Suppressor macrophage treated with lipopolysaccharide for 4 hours (primary cell): ENCODE measurements around the gene CD8B.

ENCODE experiments used
- DNase-seq: peaks from one replicate; pipeline ENCODE4 v3.0.0-alpha.2; 2020

CD8B gene

DNA sequence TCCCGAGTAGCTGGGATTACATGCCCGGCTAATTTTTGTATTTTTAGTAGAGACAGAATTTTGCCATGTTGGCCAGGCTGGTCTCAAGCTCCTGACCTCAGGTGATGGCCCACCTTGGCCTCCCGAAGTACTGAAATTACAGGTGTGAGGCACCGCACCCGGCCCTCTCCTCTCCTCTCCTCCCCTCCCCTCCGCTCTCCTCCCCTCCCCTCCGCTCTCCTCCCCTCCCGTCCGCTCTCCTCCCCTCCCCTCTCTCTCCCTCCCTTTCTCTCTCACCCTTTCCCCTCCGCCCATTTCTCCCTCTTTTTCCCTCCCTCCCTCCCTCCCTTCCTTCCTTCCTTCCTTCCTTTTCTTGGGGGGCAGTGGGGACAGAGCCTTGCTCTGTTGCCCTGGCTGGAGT lies 28.4 kb downstream of the CD8B start:
- no peak for DNase-seq

DNA sequence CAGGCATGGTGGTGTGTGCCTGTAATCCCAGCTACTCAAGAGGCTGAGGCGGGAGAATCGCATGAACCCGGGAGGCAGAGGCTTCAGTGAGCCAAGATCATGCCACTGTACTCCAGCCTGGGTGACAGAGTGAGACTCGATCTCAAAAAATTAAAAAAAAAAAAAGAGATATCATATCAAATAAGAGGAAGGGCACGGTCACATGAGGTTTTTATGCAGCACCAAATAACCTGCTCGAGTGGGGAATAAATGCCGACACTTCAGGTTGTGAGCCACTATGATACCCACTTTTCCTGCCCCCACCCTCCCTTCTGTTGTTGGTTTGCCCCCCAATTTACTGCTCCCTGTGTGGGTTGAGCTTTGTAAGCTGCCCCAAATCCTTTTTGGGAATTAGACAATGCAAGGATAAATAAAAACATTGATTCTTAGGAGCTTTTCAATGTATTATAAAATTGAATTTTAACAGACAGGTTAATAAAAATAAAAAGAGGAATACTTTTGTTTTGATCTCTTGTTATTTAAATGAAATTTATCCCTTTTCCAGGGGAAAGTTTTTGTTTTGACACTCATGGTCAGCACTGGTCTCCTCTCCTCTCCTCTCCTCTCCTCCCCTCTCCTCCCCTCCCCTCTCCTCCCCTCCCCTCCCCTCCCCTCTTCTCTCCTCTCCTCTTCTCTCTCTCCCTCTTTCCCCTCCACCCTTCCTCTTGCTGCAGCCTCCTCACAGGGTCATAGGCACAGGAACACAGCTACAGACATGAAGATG lies 29.2 kb downstream of the CD8B start:
- no peak for DNase-seq

DNA sequence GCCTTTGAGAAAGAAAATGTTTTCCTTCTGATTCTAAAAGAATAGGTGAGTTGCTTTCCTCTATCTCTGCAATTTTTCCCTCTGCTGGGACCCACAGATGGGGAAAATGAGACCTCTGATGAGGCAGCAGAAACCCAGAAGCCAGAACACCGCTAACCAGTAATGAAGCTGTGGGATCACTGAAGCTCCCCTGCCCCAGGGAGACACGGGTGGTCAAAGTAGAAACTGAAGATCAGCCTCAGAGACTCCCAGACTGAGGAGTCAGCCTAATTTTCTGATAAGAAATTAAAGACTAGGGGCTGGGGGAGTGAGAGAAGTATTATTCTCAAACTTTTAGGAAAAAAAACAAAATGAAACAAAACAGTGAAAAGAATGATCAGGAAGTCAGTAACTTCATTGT lies 30.1 kb downstream of the CD8B start:
- no peak for DNase-seq

DNA sequence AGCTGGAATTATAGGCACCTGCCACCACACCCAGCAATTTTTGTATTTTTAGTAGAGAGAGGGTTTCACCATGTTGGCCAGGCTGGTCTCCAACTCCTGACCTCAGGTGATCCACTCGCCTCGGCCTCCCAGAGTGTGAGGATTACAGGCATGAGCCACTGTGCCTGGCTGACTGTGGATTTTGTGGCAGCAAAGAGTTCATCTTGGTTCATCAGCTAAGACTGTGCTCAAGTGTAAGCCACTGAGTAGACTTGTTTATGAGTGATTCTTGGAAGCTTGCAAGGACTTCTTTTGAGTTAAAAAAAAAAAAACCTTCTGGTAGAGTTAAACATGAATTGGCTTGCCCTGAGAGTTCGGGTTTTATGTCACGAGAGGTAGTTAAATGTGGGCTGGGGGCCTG lies 34.7 kb downstream of the CD8B start:
- no peak for DNase-seq

DNA sequence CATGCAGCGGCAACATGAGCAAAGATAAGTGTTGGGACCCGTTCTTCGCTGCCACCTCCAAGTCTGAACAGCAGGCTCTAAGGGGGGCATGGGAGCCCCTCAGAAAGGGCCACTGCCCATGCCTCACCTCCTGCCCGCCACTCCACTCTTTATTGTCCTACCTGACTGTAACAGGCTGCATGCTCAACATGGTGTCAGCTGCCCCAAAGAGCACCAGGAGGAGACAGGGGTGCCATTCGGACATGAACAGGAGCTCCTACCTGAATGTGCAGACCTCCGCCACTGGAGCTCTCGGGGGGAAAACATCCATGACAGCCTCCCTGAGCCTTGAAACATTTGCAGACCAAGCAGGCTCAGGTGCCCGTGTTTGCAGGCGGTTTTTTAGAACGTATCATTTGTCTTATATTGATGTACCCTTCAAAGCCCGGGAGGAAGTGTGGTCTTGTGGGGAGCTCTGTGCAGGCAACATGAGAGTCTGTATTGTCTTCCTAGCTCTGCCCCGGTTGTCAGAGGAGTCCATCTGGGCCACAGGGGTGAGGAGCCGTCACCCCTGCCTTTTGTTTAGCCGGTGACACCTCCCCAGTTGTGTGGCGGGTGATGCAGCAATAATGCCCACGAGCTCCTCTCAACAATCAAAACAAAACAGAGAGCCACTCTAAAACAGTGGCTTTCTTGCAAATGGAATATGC lies 35.8 kb downstream of the CD8B start:
- DNase-seq, result no peak

DNA sequence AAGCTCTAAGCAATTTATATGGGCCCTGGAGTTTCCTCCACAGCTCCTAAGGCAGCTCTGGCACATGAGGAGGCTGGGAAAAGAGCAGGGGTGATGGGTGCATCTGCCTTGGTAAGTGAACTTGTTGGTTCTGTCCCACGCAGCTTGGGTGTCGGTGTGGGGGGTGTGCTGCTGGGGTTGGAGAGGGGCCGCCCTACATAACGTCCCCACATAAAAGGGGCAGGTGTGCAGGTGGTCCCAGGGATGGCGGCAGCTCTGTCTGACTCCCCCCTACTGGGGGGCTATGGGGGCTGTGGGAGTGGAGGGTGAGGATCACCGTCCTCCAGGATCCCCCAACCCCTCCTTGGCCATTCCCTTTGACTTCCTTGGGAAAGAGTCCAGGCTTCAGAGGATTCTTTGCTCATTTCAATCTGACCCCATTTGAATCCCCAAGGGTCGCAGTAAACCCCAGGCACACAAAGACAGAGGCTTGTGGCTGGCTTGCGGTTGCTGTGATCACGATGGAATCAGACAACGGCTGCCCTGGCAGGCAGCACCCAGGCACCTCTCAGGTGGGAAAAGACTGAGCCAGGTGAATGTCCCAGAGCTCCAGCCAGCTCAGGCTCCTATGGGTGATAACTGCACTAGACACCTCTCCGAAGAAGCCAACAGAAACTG lies 36.5 kb downstream of the CD8B start:
- DNase-seq, result no peak

DNA sequence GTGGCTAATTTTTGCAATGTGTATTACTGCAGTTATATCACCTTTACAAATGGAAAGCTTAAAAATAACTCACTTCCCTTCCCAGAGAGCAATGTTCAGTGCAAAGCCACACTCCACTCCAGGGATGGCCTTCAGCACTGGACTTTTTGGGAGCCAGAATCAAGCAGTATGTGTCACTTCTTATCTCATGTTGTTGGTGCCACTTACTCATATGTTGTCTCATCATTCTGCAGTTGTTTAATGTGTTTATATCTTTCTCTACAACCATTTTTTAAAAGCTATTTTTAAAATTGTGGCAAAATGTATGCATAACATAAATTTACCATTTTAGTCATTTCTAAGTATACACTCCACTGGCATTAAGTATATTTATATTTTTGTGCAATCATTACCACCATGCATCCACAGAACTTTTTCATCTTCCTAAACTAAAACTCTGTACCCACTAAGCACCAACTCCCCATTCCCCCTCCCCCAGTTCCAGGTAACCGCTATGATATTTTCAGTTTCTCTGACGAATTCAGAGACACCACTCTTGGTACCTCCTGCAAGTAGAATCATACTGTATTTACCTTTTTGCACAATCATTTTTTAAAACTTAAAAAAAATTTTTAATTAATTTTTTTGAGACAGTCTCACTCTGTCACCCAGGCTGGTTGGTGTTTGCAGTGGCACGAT lies 38.9 kb downstream of the CD8B start:
- DNase-seq, result no peak

DNA sequence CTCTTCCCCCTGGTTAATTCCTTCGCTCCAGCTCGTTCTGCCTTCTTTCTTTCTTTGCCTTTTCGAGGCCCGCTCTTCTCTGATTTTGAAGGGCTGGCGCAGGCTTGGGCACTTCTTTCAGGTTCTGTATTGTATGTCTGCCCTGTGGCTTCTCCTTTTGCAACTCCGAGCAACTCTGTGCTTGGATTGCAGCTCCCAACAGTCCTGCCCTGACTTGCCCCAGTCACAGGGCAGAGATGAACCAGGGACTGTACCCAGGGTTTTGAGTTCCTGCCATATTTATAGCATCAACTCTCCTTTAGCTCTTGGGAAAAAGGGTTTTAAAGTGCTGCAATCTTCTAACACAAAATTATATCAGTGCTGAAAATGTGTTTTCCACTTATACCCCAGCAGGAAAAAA lies 39.8 kb downstream of the CD8B start:
- no peak for DNase-seq

DNA sequence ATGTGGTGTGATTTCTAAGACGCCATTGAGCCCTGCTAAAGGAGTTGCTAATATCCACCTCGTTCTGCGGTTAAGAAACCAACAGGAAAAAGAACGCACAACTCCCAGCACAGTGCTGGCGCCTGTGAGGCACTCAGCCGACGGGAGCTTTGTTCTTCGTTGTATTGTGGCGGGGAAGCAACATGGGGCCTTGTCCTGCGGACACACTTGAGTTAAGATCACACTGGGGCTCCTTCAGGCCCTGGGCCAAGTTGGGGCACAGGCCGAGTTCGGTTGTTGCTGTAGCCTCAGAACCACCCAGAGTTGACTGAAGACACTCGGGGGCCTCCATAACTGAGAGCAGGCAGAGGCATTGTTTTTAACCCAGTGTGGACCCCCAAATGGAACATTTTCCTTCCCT lies 40.4 kb downstream of the CD8B start:
- DNase-seq, result no peak

DNA sequence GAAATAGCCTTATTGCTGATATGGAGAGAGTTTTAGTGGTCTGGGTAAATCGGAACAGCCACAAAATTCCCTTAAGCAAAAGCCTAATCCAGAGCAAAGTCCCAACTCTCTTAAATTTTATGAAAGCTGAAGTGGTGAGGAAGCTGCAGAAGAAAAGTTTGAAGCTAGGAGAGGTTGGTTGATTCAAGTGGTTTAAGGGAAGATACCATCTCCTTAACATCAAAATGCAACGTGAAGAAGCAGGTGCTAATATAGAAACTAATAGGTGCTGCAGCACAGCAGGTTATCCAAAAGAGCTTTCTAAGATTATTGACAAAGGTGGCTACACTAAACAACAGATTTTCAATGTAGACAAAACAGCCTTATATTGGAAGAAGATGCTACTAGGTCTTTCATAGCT lies 42.7 kb downstream of the CD8B start:
- DNase-seq, result no peak

DNA sequence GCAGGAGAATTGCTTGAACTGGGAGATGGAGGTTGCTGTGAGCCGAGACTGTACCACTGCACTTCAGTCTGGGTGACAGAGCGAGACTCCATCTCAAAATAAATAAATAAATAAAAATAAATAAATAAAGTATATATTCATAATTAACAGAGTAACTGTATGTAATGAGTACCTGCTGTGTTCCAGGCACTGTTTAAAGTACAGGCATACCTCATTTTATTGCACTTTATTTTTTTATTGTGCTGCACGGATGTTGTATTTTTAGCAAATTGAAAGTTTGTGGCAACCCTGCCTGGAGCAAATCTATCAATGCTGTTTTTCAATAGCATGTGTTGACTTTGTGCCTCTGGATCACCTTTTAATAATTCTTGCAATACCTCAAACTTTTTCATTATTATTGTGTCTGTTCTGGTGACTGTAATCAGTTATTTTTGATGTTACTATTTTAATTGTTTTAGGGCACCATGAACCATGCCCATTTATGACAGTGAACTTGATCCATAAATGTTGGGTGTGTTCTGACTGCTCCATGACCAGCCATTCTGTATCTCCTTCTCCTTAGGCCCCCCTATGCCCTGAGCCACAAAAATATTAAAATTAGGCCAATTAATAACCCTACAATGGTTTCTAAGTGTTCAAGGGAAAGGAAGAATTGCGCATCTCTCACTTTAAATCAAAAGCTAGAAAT lies 43.4 kb downstream of the CD8B start:
- DNase-seq, result no peak

DNA sequence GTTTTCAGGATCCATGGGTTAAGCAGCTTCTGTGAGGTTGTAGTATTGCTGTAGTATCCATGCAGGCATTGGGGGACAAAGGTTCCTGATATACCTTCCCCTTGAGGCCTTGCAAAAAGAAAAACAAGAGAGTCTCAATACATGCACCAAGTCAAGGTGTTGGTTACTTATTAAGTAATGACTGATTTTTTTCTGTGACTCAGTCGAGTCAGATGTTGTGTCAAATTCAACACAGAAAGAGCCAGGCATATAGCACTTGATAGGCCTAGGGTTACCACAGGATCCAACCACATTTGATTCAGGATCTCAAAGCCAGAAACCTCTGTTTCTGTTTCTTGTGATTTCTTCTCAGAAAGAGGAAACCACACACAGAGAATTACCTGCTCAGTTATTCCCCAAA lies 46.1 kb downstream of the CD8B start:
- no peak for DNase-seq

DNA sequence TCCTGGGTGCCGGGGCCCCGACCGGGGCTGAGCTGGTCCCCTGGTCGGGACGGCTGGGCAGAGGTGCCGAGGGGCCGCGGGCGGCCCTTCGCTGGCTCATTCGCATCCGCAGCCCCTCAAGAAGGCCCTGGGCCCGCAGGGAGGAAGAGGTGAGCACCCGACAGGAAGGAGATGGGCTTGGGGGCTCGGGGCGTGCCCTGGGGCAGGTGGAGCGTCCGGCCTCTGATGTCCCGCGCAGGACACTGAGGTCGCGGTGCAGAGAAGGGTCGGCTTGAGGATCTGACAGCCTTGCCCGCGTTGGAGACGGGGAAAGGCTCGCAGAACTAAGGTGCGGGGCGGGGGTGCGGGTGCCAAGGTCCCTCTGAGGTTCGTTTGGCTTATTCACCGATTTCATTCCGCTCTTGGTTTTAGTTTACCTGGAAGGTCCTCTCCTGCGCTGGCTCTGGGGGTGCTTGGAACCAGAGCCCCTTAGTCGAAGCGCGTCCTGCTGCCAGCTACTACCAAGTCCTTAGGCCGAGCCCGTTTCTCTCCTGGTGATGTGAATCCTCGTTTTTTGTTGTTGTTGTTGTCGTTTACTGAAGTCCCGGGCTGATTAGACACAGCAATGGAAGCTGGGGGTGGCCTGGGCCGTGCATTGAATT lies 52.1 kb downstream of the CD8B start:
- no peak for DNase-seq

DNA sequence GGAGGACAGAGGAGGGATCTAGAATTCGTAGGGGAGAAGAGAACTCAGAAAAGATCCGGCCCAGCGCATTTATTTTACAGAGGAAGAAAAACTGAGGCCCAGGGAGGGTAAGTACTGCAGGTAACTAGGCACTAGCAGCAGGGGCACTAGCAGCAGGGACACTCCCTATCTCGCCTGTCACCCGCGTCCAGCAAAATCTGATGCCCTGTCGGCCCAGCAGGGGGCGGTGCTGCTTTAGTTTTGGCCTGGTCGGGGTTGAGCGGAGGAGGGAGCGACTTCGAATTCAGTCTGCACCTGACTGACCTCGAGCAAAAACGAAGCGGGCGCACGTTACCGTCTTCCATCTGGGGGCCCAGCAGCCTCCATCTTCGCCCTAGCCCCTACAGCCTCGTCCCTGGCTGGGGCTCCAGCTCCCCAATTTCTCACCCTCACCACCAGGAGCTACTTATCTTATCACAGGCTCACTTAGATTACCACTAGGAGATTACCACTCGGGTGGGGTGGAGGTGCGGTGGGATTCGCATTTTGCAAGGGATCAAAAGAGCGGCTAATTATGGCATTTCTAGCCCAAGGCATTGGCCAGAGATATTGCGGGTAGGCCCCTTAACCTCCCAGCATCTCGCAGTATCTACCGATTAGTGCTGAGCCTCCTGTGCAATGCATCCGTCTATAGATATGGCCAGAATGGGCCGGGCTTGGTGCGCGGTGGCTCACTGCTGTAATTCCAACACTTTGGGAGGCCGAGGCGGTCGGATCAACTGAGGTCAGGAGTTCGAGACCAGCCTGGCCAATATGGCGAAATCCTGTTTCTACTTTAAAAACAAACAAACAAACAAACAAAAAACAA lies 53.1 kb downstream of the CD8B start:
- DNase-seq, result peak; percentile 85

DNA sequence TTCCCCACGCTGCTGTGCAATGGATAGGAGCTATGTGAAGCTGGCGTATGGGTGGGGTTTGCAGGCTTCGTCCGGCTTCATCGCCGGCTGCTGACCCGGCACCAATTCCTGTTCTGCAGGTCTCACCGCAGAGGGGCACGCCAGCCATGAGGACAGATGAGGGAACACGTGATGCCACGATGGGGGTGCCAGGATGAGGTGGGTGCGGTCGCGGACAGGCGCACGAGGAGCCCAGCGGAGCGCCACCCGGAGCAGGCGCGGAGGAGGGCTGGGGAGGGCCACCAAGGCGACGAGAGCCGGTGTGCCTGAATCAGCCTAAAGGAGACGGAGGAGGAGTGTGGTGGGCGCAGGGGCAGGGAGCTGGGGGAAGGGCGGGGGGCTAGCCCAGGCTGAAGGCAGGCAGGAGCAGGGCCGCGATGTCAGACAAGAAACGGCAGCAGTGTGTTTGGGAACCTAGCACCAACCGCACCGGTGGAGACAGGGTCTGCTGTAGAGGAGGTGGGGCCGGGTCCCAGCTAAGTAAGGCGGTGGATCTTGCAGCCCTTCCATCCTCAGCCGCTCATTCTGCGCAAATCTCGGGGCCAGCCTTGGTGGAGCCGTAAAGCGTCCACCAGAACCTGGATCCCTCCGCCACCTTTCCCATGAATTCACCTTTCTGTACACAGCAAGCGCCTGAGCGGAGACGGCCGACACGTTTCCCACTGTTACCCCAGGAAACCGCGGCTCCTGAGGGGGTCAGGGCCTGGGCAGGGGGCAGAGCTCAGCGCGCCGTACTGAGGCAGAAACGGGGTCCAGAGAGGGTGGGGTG lies 54.0 kb downstream of the CD8B start:
- no peak for DNase-seq

DNA sequence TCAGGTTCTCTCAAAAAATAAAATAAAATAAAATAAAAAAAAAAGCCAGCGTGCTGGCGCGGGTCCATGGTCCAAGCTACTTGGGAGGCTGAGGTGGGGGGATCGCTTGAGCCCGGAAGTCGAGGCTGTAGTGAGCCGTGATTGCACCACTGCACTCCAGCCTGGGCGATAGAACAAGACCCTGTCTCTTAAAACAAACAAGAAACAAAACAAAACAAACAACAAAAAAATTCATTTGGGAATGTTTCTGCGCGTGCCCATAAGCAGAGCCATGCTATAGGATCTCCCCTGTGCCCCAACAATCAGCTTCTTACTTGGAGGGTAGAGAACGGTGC lies 54.6 kb downstream of the CD8B start:
- no peak for DNase-seq

DNA sequence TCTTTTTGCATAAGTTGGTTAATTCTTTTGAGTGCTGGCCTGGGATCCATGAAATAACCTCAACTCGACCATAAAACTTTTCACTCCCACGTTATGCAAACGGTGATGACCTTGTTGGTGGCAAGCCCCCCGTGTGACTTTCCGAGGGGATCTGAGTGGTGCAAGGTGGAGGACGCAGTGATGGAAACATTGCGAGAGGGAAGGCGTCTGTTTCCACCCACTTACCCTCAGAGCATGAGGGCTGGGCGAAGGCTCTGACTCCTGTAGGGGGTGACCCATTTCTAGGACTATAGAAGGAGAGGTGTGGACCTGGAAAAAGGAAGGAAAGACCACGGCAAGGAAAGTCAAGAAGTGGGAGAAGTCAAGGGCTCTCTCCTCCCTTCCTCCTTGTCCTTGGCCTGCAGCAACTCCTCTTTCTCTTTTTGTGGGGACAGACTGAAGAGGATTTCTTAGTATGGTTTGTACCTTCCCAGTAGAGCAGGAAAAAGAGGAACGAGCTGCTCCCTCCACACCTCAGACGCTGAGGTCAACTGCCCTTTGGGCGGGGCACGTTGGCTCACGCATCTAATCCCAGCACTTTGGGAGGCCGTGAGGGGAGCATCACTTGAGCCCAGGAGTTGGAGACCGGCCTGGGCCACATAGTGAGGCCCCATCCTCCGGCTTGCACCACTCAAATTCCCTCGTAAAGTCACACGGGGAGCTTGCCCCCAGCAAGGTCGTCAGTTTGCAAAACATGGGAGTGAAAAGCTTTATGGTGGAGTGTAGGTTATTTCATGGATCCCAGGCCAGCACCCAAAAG lies 55.4 kb downstream of the CD8B start:
- DNase-seq, result no peak

DNA sequence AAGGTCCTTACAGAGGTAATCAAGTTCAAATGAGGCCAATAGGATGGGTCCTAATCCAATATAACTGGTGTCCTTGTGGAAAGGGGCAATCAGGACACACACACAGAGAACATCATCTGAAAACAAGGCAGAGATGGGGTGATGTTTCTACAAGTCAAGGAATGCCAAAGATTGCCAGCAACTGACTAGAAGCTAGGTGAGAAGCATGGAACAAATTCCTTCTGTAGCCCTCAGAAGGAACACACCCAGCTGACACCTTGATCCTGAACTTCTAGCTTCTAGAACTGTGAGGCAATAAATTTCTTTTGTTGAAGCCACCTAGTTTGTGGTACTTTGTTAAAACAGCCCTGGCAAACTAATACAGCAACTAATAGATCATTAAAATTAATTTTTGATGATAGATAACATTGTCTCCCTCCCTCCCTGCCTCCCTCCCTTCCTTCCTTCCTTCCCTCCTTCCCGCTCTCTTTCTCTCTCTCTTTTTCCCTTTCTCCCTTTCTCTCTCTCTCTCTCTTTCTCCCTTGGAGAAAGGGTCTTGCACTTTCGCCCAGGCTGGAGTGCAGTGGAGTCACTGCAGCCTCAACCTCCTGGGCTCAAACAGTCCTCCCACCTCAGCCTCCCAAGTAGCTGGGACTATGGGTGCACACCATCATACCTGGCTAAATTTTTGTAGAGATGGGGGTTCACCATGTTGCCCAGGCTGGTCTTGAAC lies 60.7 kb downstream of the CD8B start:
- DNase-seq, result no peak

DNA sequence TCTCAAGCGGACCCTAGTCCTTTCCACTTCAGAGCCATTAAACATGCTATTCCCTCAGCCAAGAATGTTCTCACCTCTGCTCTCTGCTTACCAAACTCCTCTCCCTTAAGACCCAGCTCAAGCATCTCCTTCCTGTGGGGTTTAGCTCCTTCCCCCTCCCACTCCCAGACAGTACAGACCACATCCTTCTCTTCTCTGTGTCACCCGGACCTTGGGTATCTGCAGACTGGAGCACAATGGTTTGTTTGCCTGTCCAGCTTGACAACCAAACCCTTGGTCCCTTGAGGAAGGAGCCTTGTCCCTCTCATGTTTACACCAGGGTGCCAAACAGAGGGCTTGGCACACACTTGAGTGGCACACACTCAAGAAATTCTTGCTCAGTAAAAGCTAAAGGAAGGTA lies 66.8 kb downstream of the CD8B start:
- DNase-seq, result no peak
